Stimulated activated CD8-positive, alpha-beta memory T cell treated with anti-CD3 and anti-CD28 coated beads, Interleukin-12 subunit alpha, Interleukin-12 subunit beta, amount 100 ng/mL, for 1 hour (primary cell): Measurements from ENCODE around the gene MVD.

Experiments used
- DNase-seq: peaks from one replicate; pipeline ENCODE4 v3.0.0-alpha.2; 2020; ENCODE audit warnings: low read depth

The MVD gene

DNA sequence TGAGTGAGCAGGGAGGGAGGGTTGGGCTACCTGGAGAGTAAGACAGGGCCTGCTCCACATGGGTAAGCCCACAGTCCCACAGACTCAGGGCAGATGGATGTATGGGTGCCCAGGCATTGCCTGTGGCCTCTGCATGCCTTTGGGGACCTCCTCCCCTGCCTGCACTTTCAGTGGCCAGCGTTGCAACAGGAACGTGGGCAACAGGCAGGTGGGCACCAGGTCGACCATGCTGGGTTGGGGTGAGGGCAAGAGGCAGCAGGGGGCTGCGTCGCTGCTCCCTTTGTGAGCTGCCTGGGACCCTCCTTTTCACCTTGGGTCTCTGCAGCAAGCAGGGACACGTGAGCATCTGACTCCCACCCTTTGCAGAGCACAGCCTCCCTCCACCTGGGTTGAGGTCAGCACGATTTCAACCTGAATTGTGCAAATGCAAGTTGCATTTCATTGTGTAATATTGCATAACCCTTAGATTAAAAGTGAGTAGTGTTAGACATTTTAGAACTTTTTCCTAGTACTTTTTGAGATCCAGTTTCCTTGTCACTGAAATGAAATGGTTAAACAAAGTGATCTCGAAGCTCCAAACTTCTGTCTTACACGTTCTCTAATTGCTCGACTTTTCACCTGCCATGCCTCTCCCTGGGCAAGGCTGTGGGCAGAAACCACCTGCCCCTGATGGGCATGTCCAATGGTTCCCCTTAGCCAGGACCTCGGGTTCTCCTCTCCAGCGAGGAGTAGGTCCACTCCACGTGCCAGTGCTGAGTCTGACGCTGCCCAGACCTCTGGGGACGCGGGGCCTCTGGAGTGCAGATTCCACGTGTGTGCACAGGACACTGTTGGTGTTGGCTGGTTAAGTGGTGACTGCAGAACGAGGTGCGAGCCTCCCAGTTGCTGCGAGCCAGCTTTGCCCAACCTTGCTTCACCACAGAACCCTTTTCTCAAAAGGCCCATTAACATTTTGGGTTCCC lies 57.4 kb downstream of the MVD start:
- DNase-seq, result no peak

DNA sequence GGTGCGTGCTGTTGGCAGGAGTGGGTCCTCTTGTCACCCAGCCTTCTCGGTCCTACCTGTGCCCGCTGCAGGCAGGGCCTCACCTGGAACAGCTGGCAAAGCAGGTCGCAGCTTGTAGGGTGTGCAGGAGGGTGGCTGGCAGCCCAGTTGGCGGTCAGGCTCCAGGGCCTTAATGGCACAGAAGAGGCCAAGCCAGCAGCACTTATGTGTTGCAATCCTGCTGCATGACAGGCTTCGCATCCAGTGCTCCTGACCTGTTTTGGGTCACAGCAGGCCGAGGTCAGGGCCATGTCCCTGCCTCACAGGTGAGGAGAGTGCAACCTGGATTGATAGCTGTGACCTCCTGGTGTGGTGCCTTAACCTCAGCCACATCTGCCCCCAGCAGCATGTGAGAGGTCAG lies 60.8 kb downstream of the MVD start:
- DNase-seq, result no peak
